Astrocyte of the hippocampus (primary cell): ENCODE data around the gene CLCNKA.
A peak's percentile ranks its signal among the peaks of the same experiment; 100 is the strongest.

Source experiments
- DNase-seq: peaks from one replicate; pipeline ENCODE4 v3.0.0; 2011; ENCODE audit warnings: low read depth, low spot score

Gene CLCNKA

DNA sequence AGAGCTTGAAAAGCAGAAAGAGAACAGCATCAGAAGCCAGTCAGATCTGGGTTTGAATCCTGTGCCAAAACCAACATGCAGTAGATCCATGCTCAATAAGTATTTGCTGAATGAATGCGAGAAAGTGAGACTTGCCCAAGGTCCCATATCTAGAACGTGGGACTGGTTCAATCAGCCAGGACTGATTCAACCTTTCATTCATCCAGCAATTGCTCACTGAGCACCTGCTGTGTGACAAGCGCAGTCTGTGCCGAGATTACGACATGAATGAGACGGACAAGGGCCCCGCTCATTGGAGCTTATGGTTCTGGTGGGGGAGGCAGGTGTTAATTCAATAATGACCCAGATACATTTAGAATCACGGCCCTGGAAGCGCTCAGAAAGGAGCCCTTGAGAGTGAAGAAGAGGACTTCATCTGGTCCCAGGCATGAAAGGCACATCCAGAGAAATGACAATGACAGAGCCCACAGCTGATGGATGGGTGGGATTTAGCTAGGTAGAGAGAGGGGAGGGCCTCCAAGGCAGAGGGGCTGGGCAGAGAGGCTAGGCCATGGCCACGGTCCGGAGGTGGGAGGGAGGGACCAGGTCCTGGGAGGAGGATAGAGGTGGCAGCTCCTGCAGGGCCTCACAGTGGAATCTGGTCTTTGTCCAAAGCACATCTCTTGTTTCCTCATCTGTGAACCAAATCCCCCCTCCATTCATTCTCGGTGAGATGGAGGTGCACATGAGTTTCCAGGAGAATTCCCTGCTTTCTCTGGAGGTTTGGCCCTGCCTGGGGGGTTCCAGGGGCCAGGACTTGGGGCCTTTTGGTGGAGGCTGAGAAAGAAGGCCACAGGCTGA is 55.8 kb downstream of the CLCNKA start:
- peak; percentile 35 for DNase-seq

DNA sequence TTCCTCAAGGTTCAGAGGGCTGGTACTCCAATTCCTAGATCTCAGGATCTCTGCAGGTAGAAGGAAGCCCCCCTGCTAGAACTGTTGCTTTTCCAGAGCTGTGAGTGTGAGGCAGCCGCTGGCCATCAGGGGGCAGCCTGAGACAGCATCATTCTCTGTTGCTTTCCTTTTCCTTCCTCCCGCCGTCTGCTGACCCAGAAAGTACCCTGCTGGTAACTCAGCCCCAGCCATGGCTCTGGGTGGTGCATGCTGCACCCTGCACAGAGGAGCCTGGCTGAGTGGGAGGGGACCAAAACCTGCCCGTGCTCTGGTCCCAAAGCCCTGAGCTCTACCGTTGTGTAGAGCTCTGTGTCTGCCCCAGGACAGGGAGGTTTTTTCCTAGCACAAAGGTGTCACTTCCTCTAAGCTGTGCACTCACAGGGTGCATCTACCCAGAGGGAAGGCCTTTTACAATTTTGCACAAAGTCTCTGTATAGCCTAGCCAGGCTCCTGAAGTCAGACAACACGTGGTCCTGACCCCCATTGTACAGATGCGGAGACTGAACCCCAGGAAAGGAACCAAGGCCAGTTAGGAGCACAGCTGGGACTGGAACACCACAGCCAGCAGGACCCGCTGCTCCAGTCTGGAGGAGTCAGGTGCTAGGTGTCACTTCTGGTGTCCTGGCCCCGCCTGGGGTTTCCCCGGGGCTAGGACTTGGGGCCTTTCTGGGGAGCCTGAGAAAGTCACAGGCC is 57.3 kb downstream of the CLCNKA start:
- DNase-seq: peak; percentile 88

DNA sequence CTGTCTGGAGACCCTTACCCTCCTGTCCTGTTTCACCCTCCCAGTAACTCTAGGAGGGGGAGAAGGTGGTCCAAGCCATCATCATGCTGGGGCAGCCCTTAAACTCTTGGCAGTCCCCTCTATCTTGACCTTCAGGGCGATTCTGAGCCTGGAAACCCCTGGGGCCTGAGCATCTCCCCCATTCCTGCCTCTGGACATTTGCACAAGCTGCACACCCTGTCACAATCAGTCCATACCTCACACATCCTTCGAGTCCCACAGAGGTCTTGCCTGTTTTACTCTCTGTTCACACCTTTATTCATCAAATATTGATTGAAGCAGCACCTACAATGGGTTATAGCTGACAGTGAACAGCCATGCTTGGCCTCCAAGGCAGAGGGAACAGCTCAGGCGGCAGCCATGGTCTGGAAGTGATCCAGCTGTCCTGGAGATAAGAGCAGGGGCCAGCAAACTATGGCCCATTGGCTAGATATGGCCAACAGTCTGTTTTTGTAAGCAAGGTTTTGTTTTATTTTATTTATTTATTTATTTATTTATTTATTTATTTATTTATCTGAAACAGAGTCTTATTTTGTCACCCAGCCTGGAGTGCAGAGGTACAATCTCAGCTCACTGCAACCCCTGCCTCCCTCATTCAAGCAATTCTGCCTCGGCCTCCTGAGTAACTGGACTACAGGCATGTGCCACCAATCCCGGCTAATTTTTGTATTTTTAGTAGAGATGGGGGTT is 58.8 kb downstream of the CLCNKA start:
- DNase-seq: no peak

DNA sequence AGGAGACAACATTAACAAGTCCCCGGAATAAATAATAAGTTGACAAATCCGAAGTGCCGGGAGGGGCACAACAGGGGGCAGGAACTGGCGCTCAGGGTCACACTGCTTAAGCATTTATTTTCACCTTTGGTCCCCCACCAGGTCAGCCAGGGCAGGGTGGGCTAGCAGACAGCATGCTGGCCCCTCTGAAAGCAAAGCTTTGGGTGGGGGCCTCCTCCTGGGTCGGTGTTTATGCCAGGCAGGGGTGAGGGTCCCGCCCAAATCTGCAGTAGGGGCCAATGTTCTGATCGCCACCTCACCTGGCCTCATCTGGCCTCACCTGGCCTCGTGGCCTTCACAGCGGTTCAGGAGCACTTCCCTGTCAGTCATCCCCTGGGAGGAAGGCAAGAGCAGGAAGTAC is 59.8 kb downstream of the CLCNKA start:
- no peak for DNase-seq

DNA sequence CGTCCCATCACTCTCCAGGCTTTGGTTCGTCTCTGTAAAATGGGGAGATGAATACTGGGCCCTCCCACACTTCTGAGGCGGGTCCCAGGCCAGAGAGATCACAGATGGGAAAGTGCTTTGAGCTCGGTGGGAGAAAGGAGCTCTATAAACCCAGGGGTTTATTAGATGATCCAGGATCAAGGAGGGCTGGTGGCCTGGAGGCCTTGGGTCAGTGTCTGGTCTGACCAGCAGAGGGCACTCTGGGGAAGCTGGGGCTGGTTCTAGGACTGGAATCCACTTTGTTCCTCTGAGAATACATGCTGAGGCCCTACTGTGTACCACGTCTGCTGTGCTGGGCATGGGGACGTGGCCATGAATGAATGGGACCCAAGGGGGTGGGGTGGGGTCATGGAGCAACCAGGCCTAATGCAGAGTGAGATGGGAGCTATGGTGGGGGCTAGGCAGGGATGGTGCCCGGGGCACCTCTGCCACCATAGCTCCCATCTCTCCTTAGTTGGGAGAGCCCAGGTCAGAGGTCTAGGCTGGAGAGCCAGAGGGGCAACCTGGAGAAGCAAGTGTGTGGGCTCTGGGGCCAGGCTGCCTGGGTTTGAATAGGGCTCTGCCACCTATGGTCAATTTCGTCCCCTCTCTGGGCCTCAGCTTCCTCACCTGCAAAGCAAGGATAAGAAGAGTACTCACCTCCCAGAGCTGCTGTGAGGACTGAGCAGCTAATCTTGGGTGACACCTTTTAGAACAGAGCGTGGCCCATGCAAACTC is 60.6 kb downstream of the CLCNKA start:
- peak; percentile 81 for DNase-seq

DNA sequence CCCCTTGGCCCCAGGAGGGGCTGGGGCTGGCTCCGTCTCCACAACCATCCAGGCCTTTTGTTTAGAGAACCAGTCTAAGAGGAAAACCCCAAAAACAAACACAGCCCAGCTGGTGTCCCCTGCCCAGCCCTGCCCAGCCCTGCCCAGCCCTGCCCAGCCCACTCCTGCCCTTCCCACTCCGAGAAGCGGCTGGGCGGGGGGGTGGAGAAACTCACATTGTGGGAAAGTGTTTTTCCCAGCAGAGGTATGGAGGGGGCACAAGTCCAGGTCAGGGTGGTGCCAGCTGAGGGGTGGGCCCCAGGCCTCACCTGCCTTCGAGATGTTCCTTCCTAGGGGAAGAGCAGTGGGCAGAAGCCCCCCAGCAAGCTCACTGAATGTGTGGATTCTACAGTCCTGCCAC is 61.6 kb downstream of the CLCNKA start:
- DNase-seq: no peak
